ENCODE measurements around the gene ADAP2.
"Not testable (repeated sequence)": the region's sequence is repeated elsewhere in the genome, so short reads cannot be mapped to it uniquely, and the experiment has no call there.

The ADAP2 gene

DNA sequence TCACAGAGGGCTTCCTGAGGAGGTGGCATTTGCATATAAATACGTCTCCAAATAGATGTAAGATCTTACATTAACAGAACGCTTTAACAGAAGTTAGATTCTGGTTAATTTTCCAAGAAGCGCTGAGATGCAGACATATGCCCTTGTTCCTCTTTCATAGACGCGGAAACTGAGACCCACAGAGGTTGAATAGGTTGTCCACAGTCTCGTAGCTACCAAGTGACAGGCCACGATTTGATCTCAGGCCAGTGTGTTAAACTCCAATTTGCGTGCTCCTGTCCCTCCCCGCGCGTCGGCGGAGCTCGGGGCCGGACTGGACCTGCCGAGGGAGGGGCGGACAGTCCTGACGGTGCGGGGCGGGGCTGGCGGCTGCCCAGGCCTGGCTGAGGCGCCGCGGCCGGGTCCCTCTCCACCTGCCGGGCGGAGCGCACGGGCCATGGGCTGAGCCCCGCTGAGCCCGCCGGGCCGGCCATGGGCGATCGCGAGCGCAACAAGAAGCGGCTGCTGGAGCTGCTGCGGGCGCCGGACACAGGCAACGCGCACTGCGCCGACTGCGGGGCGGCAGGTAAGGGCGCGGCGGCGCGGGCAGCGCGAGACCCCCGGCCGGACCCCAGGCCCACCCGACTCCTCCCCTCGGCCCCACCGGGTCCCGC, at the start of gene ADAP2:
Gene ADAP2, plus strand, starts transcription at position 402 of the 653 bp plus-strand sequence. Its CDS starts 70 bp downstream, at position 472.
- no peak for DNase-seq (ENCODE audit: low read depth)

DNA sequence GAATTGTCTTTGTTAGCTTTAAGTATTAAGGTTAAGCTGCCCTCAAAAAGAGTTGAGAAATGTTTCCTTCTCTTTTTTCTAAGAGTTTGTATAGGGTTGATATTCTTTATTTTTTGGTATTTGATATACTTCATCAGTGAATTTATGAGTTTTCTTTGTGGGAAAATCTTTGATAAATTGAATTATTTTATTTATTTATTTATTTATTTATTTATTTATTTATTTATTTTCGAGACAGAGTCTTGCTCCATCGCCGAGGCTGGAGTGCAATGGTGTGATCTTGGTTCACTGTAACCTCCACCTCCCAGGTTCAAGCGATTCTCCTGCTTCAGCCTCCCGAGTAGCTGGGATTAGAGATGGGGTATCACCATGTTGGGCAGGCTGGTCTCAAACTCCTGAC, 35.6 kb upstream of the ADAP2 start:
- DNase-seq (ENCODE audit: low read depth): no peak

DNA sequence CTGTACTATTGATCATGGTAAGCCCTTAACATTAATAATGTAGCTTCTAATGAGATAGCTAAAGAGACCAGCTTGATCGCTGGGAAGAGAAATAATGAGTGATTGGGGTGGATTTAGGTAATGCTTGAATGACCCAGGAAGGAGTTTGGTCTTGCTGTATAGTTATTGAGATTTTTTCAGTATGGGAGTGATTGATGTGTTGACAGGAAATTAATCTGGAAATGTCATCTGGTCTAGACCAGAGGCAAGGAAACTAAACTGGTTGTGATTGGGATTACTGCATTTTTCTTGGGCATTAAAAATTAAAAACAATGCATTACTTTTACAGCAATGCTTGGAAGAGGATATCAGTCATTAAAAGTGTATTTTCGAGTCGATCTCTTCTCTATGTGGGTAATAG, 27.5 kb upstream of the ADAP2 start:
- DNase-seq (ENCODE audit: low read depth): no peak

DNA sequence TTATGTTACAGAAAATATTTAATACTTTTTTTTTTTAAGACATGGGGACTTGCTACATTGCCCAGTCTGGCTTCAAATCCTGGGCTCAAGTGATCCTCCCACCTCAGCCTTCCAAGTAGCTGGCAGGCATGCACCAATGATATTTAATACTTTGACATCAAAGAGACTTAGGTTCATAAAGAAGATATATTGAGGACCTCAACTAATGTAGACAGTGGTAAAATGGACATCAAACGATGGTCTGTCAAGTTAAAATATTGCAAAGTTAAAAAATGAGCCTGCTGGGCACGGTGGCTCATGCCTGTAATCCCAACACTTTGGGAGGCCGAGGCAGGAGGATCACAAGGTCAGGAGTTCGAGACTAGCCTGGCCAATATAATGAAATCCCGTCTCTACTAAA, 24.4 kb upstream of the ADAP2 start:
- DNase-seq (ENCODE audit: low read depth): no peak

DNA sequence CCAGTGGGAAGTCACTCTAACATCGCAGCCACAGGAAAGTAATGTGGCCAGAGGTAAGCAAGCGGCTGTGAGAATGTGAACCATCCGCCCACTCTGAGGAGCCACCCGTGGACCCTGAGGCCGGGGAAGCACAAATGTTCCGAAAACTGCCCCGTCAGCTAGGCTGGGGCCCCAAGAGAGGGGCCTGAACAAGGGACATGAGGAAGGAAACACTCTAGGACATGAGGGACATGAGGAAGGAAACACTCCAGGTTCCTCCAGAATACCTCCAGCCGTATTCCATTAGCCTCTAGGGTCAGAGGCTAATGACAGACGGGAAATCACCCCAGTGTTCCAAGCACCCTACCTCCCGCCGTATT, 16.0 kb upstream of the ADAP2 start:
- DNase-seq (ENCODE audit: low read depth): no peak

DNA sequence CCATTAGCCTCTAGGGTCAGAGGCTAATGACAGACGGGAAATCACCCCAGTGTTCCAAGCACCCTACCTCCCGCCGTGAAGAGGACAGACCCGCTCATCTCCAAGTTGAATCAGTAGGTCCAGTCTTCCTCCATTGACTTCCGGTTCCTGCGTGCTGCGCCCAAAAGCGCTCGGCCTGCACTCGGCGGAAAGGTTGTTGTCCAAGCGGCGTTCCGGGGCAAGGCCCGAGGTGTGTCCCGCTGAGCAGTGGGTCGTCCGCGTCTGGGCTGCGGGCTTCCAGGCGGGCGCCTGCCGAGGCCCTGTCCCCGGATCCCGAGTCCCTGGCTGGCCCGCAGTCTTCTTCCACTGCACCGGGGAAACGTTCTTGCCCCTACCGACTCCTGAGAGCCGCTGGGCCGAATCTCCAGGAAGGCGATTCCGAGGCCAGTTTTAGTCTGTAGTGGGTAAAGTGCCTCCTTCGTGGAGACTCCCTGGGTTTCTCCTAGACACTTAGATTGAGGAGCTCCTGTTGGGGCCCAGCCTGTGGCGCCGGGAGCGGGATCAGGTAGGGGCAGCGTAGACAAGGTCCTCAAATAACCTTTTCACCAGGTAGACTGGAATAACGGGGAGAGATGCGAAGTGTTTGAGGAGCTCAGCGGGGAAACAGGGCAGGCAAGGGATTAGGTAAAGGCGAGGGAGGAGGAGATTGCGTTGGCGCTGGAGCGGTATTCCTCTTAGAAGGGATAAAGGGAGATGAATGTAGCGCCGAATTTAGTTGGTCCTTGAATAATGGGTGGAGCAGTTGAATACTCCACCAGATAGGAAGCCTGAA, 15.4 kb upstream of the ADAP2 start, which contains the start of gene TEFM:
Gene TEFM, minus strand, starts transcription at position 138 of the 811 bp plus-strand sequence. Its CDS starts 40 bp downstream, at position 98.
- peak; percentile 75 for DNase-seq (ENCODE audit: low read depth)

DNA sequence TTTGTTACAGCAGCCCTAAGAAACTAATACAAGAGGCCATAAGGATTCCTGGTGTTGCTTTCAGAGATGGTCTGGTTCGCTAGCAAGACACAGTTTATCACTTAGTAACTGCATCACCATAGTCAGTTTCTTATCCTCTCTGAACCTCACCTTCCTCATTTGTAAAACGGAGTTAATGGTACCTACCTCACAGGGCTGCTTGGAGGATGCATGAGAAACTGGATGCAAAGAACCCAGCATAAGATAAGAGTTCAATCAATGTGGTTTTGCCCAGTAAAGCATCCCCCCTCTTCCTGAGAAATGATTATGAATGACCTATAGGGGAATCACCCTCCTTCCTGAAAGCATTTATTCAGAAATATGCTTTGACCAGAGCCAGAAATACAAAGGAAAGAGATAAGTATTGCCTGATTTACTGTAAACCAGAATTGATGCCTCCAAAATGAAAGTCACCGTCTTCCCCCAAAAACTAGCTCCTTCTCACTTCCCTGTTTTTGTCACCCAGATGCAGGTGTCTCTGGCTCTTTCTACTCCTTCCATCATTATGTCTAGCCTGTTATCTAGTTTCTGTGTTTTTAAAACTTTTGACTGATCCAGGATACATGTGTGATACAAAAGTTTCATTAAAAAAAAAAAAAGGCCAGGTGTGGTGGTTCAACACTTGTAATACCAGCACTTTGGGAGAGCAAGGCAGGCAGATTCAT, 12.9 kb upstream of the ADAP2 start:
- no peak for DNase-seq (ENCODE audit: low read depth)

DNA sequence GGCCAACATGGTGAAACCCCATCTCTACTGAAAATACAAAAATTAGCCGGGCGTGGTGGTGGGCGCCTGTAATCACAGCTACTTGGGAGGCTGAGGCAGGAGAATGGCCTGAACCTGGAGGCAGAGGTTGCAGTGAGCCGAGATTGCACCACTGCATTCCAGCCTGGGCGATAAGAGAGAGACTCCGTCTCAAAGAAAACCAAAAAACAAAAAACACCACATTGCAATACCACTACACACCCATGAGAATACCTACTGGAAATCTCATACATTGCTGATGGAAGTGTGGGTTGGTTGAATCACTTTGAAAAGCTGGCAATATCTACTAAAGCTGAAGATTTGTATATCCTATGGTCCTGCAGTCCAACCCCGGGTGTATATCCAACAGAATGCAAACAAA, 11.6 kb upstream of the ADAP2 start:
- not testable (repeated sequence) for DNase-seq (ENCODE audit: low read depth)

DNA sequence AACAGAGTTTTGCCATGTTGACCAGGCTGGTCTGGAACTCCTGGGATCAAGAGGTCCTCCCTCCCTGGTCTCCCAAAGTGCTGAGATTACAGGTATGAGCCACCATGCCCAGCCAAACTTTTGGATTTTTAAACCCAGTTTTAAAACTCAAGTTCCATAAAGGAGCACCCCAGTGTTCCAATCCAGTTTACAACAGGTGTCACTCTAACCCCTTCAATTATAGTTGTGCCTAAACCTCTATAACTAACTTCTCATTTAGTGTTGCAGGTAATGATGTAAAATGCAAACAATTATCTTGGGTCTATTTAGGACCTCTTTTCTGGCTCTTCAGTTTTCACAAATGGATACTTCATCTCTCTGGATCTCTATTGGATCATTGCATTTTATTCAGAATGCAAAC, 7.8 kb upstream of the ADAP2 start:
- DNase-seq (ENCODE audit: low read depth): no peak

GRCh38 chr17:30915833-30916611, 5.7 kb upstream of the ADAP2 start:
- no peak for DNase-seq (ENCODE audit: low read depth)

- no peak for DNase-seq (ENCODE audit: low read depth)
These were observed 4.7 kb upstream of the ADAP2 start for GRCh38 chr17:30917050-30917449.

DNA sequence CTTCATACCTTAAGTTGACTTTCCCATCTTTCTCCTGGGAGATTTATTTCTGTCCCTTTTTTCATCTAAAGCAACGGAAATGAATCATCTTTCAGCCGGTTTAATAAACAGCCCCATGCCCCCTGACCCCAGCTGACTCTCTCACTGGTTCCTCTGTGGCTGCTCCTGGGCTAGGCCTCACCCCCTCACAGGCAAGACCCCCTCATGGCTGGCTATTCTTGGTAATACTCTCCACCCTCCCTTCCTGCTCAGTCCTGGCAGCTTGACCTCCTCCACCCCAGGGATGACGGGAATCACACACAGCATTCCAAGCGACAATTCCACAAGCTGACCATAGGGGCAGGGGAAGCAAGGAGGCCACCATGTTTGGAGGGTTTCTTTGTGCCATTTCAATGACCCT, 1.5 kb upstream of the ADAP2 start:
- no peak for DNase-seq (ENCODE audit: low read depth)

- DNase-seq (ENCODE audit: low read depth): no peak
These were observed 832 bp upstream of the ADAP2 start for GRCh38 chr17:30920683-30921543.

- DNase-seq (ENCODE audit: low read depth): no peak
These were observed 688 bp downstream of the ADAP2 start for GRCh38 chr17:30922235-30923030.

GRCh38 chr17:30924341-30924740, 2.6 kb downstream of the ADAP2 start:
- no peak for DNase-seq (ENCODE audit: low read depth)

DNA sequence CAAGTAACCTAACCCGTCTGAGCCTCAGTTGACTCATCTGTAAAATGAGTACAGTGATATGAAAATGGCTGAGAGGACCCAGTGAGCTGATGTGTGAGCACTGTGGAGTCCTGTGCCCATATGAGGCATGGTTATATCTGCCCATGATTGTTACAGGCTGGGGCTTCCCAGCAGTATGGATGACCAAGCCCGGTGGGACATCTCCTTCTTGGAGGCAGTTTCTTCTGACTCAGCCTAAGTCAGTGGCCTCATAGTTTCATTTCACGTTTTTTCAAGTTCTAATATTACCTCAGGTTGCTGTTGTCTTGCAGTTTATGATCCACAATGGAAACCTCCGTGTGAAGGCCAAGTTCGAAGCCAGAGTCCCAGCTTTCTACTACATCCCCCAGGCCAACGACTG, 4.8 kb downstream of the ADAP2 start:
- no peak for DNase-seq (ENCODE audit: low read depth)

- no peak for DNase-seq (ENCODE audit: low read depth)
These were observed 6.0 kb downstream of the ADAP2 start for GRCh38 chr17:30927756-30928155.

GRCh38 chr17:30928584-30928983, 6.8 kb downstream of the ADAP2 start:
- no peak for DNase-seq (ENCODE audit: low read depth)

DNA sequence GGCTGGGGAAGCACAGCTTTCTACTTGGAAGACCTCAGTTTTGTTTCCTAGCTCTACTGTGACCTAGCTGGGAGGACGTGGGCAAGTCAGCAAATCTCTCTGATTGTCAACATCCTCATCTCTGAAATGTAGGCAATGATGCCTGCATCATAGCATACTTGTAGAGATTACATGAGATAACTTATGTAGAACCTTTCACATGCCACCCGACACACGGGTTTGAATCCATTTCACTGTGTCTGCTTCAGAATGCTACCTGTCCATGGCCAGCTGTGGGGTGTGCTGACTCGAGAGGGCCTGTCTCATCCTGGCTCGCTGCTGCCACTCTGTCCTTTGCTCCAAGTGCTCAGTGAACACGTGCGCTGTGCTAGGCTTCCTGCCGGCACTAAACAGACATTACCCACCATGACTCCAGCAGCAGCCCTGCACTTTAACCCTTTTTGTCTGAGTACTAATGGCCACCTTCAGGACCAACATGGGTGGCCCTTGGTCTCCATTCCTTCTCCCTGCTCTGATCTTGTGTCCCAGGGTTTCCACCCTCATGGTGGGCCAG, 7.4 kb downstream of the ADAP2 start:
- no peak for DNase-seq (ENCODE audit: low read depth)

DNA sequence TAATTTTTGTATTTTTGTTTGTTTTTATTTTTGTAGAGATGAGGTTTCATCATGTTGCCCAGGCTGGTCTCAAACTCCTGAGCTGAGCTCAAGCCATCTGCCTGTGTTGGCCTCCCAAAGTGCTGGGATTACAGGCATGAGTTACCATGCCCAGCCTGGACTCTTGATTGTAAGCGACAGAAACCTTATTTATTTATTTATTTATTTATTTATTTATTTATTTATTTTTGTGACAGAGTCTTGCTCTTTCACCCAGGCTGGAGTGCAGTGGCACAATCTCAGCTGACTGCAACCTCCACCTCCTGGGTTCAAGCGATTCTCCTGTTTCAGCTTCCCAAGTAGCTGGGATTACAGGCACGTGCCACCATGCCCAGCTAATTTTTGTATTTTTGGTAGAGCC, 8.1 kb downstream of the ADAP2 start:
- DNase-seq (ENCODE audit: low read depth): not testable (repeated sequence)

All from stimulated activated CD8-positive, alpha-beta memory T cell treated with anti-CD3 and anti-CD28 coated beads, Interleukin-15, amount 100 ng/mL, for 1 hour (primary cell).